DOHH2 (cell line): ENCODE data around the gene AK8.
"Not testable (repeated sequence)": the region's sequence is repeated elsewhere in the genome, so short reads cannot be mapped to it uniquely, and the experiment has no call there.

ENCODE experiments used
- H3F3A ChIP-seq: fragments of 200-600 bp; sonication (generic), shearing (Covaris generic); 2 replicates; pipeline ENCODE4 v1.6.0; 2016; ENCODE audit warnings: antibody characterized with exemption, mild to moderate bottlenecking; ENCODE audit not compliant: control insufficient read depth, insufficient read depth
- H3K27ac ChIP-seq: fragments of 200-600 bp; sonication (generic); 2 replicates; pipeline ENCODE4 v1.5.1; 2014; ENCODE audit warnings: low read depth, mild to moderate bottlenecking, low read length, moderate library complexity
- H3K27me3 ChIP-seq: fragments of 200-600 bp; sonication (generic); 2 replicates; pipeline ENCODE4 v1.6.1; 2014; ENCODE audit warnings: mild to moderate bottlenecking, low read length, mixed read lengths; ENCODE audit not compliant: control insufficient read depth
- H3K36me3 ChIP-seq: fragments of 200-600 bp; sonication (generic); 2 replicates; pipeline ENCODE4 v1.6.1; 2014; ENCODE audit warnings: mild to moderate bottlenecking, low read length, moderate library complexity, mixed read lengths; ENCODE audit not compliant: control insufficient read depth
- H3K4me1 ChIP-seq: fragments of 200-600 bp; sonication (generic); 2 replicates; pipeline ENCODE4 v1.6.1; 2014; ENCODE audit warnings: mild to moderate bottlenecking, low read length, mixed read lengths; ENCODE audit not compliant: control insufficient read depth
- H3K4me2 ChIP-seq: fragments of 200-600 bp; sonication (generic); 2 replicates; pipeline ENCODE4 v1.6.0; 2014; ENCODE audit warnings: mild to moderate bottlenecking, low read length, moderate library complexity
- H3K4me3 ChIP-seq: fragments of 200-600 bp; sonication (generic); 2 replicates; pipeline ENCODE4 v1.5.1; 2014; ENCODE audit warnings: mild to moderate bottlenecking, low read length, mixed read lengths
- H3K79me2 ChIP-seq: fragments of 200-600 bp; sonication (generic); 2 replicates; pipeline ENCODE4 v1.6.1; 2014; ENCODE audit warnings: mild to moderate bottlenecking, low read length, mixed read lengths; ENCODE audit not compliant: control insufficient read depth
- H3K9me2 ChIP-seq: fragments of 200-600 bp; sonication (generic); replicated peaks from 2 replicates; pipeline ENCODE4 v1.6.1; 2014; ENCODE audit warnings: mild to moderate bottlenecking, low read length, mixed read lengths; ENCODE audit not compliant: control insufficient read depth
- H3K9me3 ChIP-seq: fragments of 200-600 bp; sonication (generic); 2 replicates; pipeline ENCODE4 v1.6.1; 2014; ENCODE audit warnings: antibody characterized with exemption, low read length, mixed read lengths; ENCODE audit not compliant: control insufficient read depth, insufficient read depth
- H4K20me1 ChIP-seq: fragments of 200-600 bp; sonication (generic); 2 replicates; pipeline ENCODE4 v1.6.0; 2014; ENCODE audit warnings: low read depth, mild to moderate bottlenecking, antibody characterized with exemption, low read length, moderate library complexity; ENCODE audit not compliant: control insufficient read depth, insufficient read depth
- EZH2phosphoT487 ChIP-seq: fragments of 200-600 bp; sonication (generic); IDR thresholded peaks from 2 replicates; pipeline ENCODE4 v1.6.1; 2017; ENCODE audit warnings: borderline replicate concordance, mild to moderate bottlenecking, antibody characterized with exemption, low read length, moderate library complexity, mixed read lengths
- TF ChIP-seq, protein P1 (sequence below): fragments of 200-600 bp; sonication (generic); IDR thresholded peaks from one replicate; pipeline ENCODE4 v1.5.1; 2014; ENCODE audit warnings: antibody characterized with exemption, mild to moderate bottlenecking, low read depth, low read length; ENCODE audit not compliant: poor library complexity, severe bottlenecking

The AK8 gene

DNA sequence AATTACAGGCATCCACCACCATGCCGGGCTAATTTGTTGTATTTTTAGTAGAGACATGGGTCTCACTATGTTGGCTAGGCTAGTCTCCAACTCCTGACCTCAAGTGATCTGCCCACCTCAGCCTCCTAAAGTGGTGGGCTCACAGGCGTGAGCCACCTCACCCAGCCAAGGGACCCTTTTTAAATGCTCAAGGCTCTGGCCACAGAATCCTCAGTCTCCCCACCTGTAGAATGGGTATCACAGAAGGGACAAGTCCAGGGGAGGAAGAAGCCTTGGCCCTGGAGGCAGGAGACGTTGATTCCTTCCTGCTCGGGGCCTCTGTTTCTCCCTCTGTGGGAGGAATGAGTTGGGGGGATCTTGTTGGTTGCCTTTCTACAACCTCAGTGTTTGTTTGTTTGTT lies 162.1 kb downstream of the AK8 start:
- H4K20me1 ChIP-seq: no peaks in the 10 kb centered on the region
- H3K4me3 ChIP-seq: no peak overlapping the region
- no peaks in the 10 kb centered on the region for H3K4me1 ChIP-seq
- TF ChIP-seq EZH2phosphoT487: no peak
- TF ChIP-seq, protein P1, sequence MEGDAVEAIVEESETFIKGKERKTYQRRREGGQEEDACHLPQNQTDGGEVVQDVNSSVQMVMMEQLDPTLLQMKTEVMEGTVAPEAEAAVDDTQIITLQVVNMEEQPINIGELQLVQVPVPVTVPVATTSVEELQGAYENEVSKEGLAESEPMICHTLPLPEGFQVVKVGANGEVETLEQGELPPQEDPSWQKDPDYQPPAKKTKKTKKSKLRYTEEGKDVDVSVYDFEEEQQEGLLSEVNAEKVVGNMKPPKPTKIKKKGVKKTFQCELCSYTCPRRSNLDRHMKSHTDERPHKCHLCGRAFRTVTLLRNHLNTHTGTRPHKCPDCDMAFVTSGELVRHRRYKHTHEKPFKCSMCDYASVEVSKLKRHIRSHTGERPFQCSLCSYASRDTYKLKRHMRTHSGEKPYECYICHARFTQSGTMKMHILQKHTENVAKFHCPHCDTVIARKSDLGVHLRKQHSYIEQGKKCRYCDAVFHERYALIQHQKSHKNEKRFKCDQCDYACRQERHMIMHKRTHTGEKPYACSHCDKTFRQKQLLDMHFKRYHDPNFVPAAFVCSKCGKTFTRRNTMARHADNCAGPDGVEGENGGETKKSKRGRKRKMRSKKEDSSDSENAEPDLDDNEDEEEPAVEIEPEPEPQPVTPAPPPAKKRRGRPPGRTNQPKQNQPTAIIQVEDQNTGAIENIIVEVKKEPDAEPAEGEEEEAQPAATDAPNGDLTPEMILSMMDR: no peak
- peaks cover 2% of the 10 kb centered on the region; the same call in 1 of the 2 replicates for H3K27me3 ChIP-seq
- no peaks in the 10 kb centered on the region for H3K9me2 ChIP-seq
- no peak overlapping the region for H3K27ac ChIP-seq
- H3K79me2 ChIP-seq: no peaks in the 10 kb centered on the region
- H3K36me3 ChIP-seq: no peaks in the 10 kb centered on the region
- H3F3A ChIP-seq: no peaks in the 10 kb centered on the region
- H3K9me3 ChIP-seq: no peaks in the 10 kb centered on the region
- H3K4me2 ChIP-seq: no peak overlapping the region

DNA sequence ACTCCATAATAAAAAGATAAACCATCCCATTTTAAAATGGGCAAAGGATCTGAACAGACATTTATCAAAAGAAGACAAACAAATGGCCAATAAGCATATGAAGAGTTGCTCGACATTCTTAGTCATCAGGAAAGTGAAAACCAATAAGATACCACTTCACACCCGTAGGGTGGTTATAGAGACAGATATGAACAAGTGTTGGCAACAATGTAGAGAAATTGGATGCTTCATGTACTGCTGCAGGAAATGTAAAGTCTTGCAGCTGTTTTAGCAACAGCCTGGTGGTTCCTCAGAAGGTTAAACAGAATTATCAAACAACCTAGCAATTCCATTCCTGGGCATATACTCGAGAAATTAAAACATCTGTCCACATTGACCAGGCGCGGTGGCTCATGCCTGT lies 165.3 kb downstream of the AK8 start:
- H3K4me3 ChIP-seq: no peak overlapping the region
- no peaks in the 10 kb centered on the region for H3K4me1 ChIP-seq
- no peaks in the 10 kb centered on the region for H4K20me1 ChIP-seq
- no peaks in the 10 kb centered on the region for H3K79me2 ChIP-seq
- no peak overlapping the region for H3K4me2 ChIP-seq
- TF ChIP-seq, protein P1: no peak
- TF ChIP-seq EZH2phosphoT487: no peak
- no peaks in the 10 kb centered on the region for H3K36me3 ChIP-seq
- H3K27me3 ChIP-seq: peaks cover 6% of the 10 kb centered on the region; the same call in 1 of the 2 replicates
- no peaks in the 10 kb centered on the region for H3F3A ChIP-seq
- no peak overlapping the region for H3K27ac ChIP-seq
- H3K9me3 ChIP-seq: no peaks in the 10 kb centered on the region
- H3K9me2 ChIP-seq: no peaks in the 10 kb centered on the region

DNA sequence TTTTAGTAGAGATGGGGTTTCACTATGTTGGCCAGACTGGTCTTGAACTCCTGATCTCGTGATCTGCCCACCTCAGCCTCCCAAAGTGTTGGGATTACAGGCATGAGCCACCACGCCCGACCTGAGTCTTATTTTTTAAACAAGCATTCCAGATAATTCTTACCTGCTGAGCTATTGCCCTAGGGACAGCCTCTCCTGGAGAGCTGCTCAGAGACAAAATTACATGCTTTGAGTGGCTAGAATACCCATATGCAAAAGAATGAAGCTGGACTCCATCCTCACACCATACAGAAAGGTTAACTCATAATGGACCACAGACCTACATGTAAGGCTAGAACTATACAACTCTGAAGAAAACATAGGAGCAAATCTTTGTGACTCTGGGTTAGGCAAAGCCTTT lies 166.2 kb downstream of the AK8 start:
- no peak overlapping the region for H3K4me3 ChIP-seq
- no peaks in the 10 kb centered on the region for H3K4me1 ChIP-seq
- no peak overlapping the region for H3K27ac ChIP-seq
- no peaks in the 10 kb centered on the region for H3K79me2 ChIP-seq
- no peaks in the 10 kb centered on the region for H3F3A ChIP-seq
- peaks cover 6% of the 10 kb centered on the region; the same call in 1 of the 2 replicates for H3K27me3 ChIP-seq
- H3K9me3 ChIP-seq: no peaks in the 10 kb centered on the region
- H3K4me2 ChIP-seq: no peak overlapping the region
- no peaks in the 10 kb centered on the region for H4K20me1 ChIP-seq
- TF ChIP-seq, protein P1: no peak
- TF ChIP-seq EZH2phosphoT487: no peak
- H3K9me2 ChIP-seq: no peaks in the 10 kb centered on the region
- no peaks in the 10 kb centered on the region for H3K36me3 ChIP-seq

DNA sequence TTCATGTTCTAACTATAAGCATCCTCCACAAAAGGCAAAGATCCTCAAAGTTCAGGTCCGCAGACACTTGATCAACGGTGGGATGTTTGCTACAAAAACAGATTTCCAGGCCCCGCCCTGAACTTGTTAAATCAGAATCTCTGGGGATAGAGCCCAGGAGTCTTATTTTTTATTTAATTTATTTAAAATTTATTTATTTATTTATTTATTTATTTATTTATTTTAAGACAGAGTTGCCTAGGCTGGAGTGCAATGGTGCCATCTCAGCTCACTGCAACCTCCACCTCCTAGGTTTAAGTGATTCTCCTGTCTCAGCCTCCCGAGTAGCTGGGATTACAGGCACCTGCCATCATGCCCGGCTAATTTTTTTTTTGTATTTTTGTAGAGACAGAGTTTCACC lies 166.9 kb downstream of the AK8 start:
- not testable (repeated sequence) for H3K9me2 ChIP-seq, H3K79me2 ChIP-seq, H3K36me3 ChIP-seq, H3K27me3 ChIP-seq, H3K4me3 ChIP-seq, H3F3A ChIP-seq, H3K9me3 ChIP-seq, H3K27ac ChIP-seq, H3K4me1 ChIP-seq, H4K20me1 ChIP-seq, H3K4me2 ChIP-seq
